K562 (cell line): Measurements from ENCODE around the gene BEST2. TPM values are rescaled to one million over a fixed set of nuclear protein-coding genes. Genes with fewer than 3 reads are reported as not detected.

Experiments
- ATAC-seq: fragments of 200-7000 bp; cut with Tn5 transposase; 3 replicates; pipeline ENCODE4 v1.9.1; 2020; ENCODE audit warnings: moderate library complexity
- BruUV-seq: library from RNA; stranded (reverse); fragments of 400-500 nt; replicated peaks from 2 replicates; lab custom pipeline; 2021; lab: Mats Ljungman, UMichigan
- CTCF ChIA-PET: fragments of 300-600 bp; formaldehyde crosslinking; extraction: SDS; loops from one replicate; lab custom pipeline; 2021; ENCODE audit warnings: low intra/inter-chr PET ratio; lab: Yijun Ruan, JAX
- POLR2A ChIA-PET: fragments of 300-600, 350-650 bp; sonication (Branson Sonifier 250); formaldehyde crosslinking; extraction: SDS; loops from one replicate; lab custom pipeline; 2021; ENCODE audit warnings: antibody characterized with exemption, inconsistent platforms; lab: Yijun Ruan, JAX
- DNase-seq, 4 experiments: peaks; one replicate each; pipeline versions ENCODE4 v3.0.0 to v3.0.0-alpha.2; 2011 to 2018; ENCODE audit warnings: low spot score in 3 of 4, mixed read lengths in 3 of 4; ENCODE audit errors: extremely low read depth in 1 of 4
- FAIRE-seq: peaks from 2 replicates; lab custom pipeline; 2011; peaks lifted over from hg19 to GRCh38; lab: Jason Lieb, UNC
- H2AFZ ChIP-seq: 2 replicates; pipeline ENCODE4 v1.6.0; 2011; ENCODE audit warnings: low read depth, low read length, control low read depth, inconsistent platforms
- H3K27ac ChIP-seq: fragments of 200-600 bp; 3 replicates; pipeline ENCODE4 v1.8.0; 2011; ENCODE audit warnings: low read depth, mild to moderate bottlenecking, control low read depth, inconsistent platforms, low read length, moderate library complexity, mixed read lengths; ENCODE audit errors: extremely low read depth
- H3K27me3 ChIP-seq, 2 experiments: fragments of 300-600 bp in 1 of 2; 2 replicates in 1 of 2; 3 replicates in 1 of 2; pipeline versions ENCODE4 v1.6.0 to v1.8.0; 2011; ENCODE audit warnings: inconsistent platforms in 2 of 2, low read length in 2 of 2, mild to moderate bottlenecking in 1 of 2, mixed read lengths in 1 of 2, moderate library complexity in 1 of 2; ENCODE audit not compliant: control insufficient read depth in 2 of 2, insufficient read depth in 2 of 2
- H3K36me3 ChIP-seq: fragments of 300-600 bp; 3 replicates; pipeline ENCODE4 v1.8.0; 2011; ENCODE audit warnings: mild to moderate bottlenecking, low read length, inconsistent platforms; ENCODE audit not compliant: control insufficient read depth, insufficient read depth
- H3K4me1 ChIP-seq, 2 experiments: fragments of 200-600 bp in 1 of 2; replicated peaks in 1 of 2; 2 replicates in 1 of 2; 3 replicates in 1 of 2; pipeline versions ENCODE4 v1.5.1 to v1.8.0; 2011; ENCODE audit warnings: inconsistent platforms in 2 of 2, low read length in 2 of 2, mild to moderate bottlenecking in 1 of 2, mixed read lengths in 1 of 2, moderate library complexity in 1 of 2; ENCODE audit not compliant: control insufficient read depth in 2 of 2, insufficient read depth in 2 of 2
- H3K4me2 ChIP-seq: 2 replicates; pipeline ENCODE4 v1.6.1; 2011; ENCODE audit warnings: low read length, control low read depth, inconsistent platforms, mixed read lengths; ENCODE audit not compliant: insufficient read depth
- H3K4me3 ChIP-seq: fragments of 200-600 bp; sonication (generic), shearing (Covaris generic); 2 replicates; pipeline ENCODE4 v1.5.1; 2016; ENCODE audit warnings: control low read depth, inconsistent platforms
- H3K79me2 ChIP-seq: fragments of 200-600 bp; 3 replicates; pipeline ENCODE4 v1.8.0; 2011; ENCODE audit warnings: low read length, inconsistent platforms; ENCODE audit not compliant: control insufficient read depth, insufficient read depth
- H3K9ac ChIP-seq, 2 experiments: 2 replicates each; pipeline versions ENCODE4 v1.6.0 to v1.6.1; 2011; ENCODE audit warnings: low read depth in 2 of 2, low read length in 2 of 2, control low read depth in 1 of 2, inconsistent platforms in 1 of 2, mild to moderate bottlenecking in 1 of 2, mixed read lengths in 1 of 2; ENCODE audit not compliant: insufficient read depth in 1 of 2
- H3K9me1 ChIP-seq: one replicate; pipeline ENCODE4 v1.6.0; 2011; ENCODE audit warnings: inconsistent platforms, mild to moderate bottlenecking, low read length, moderate library complexity; ENCODE audit not compliant: control insufficient read depth, insufficient read depth
- H3K9me3 ChIP-seq: replicated peaks from 2 replicates; pipeline ENCODE4 v1.5.1; 2011; ENCODE audit warnings: low read depth, low read length, inconsistent platforms; ENCODE audit not compliant: control insufficient read depth, insufficient read depth
- H4K20me1 ChIP-seq: replicated peaks from 2 replicates; pipeline ENCODE4 v1.6.1; 2011; ENCODE audit warnings: low read length, inconsistent platforms, mixed read lengths; ENCODE audit not compliant: control insufficient read depth, insufficient read depth
- BMI1 ChIP-seq: fragments of 150-350 bp; IDR thresholded peaks from 2 replicates; pipeline ENCODE4 v1.6.1; 2014; ENCODE audit warnings: low read length
- CHD2 ChIP-seq: IDR thresholded peaks from 2 replicates; pipeline ENCODE4 v1.6.1; 2011; ENCODE audit warnings: low read depth, low read length
- CHD4 ChIP-seq: fragments of 200-600 bp; sonication (generic); IDR thresholded peaks from 3 replicates; pipeline ENCODE4 v1.6.1; 2012; ENCODE audit warnings: low read depth, mild to moderate bottlenecking, mixed read lengths, low read length, inconsistent platforms; ENCODE audit not compliant: insufficient read depth, insufficient replicate concordance, poor library complexity, severe bottlenecking
- CTCF ChIP-seq, 3 experiments: IDR thresholded peaks in 2 of 3; conservative IDR thresholded peaks in 1 of 3; 2 replicates each; pipeline ENCODE4 v1.5.1; 2011 to 2012; ENCODE audit warnings: low read length in 3 of 3, mild to moderate bottlenecking in 3 of 3, control low read depth in 2 of 3, improper control_type of control experiment in 1 of 3, inconsistent platforms in 1 of 3, low read depth in 1 of 3, mixed read lengths in 1 of 3, moderate library complexity in 1 of 3; ENCODE audit not compliant: insufficient read depth in 2 of 3
- HDAC6 ChIP-seq: IDR thresholded peaks from 2 replicates; pipeline ENCODE4 v1.6.1; 2012; ENCODE audit warnings: low read depth, mild to moderate bottlenecking, control low read depth, inconsistent platforms, low read length, moderate library complexity
- KAT8 ChIP-seq: fragments of 450-650 bp; IDR thresholded peaks from 2 replicates; pipeline ENCODE4 v1.6.1; 2016; ENCODE audit warnings: low read depth, mild to moderate bottlenecking
- KDM5B ChIP-seq: fragments of 200-600 bp; sonication (generic); IDR thresholded peaks from 2 replicates; pipeline ENCODE4 v1.6.1; 2012; ENCODE audit warnings: low read depth, mild to moderate bottlenecking, moderate library complexity, low read length, control low read depth, inconsistent platforms; ENCODE audit not compliant: insufficient replicate concordance
- MTA1 ChIP-seq: fragments of 450-650 bp; IDR thresholded peaks from 2 replicates; pipeline ENCODE4 v1.6.1; 2017; ENCODE audit warnings: borderline replicate concordance
- PHF8 ChIP-seq: fragments of 200-600 bp; sonication (generic); IDR thresholded peaks from 2 replicates; pipeline ENCODE4 v1.6.1; 2012; ENCODE audit warnings: mixed run types, mild to moderate bottlenecking, inconsistent platforms, low read length, moderate library complexity, borderline replicate concordance
- POLR2A ChIP-seq: fragments of 450-650 bp; conservative IDR thresholded peaks from 2 replicates; pipeline ENCODE4 v1.6.1; 2016
- POLR2AphosphoS2 ChIP-seq: IDR thresholded peaks from 2 replicates; pipeline ENCODE4 v1.6.1; 2012; ENCODE audit warnings: low read length, improper control_type of control experiment
- PTTG1 ChIP-seq: fragments of 450-650 bp; IDR thresholded peaks from 2 replicates; pipeline ENCODE4 v1.6.1; 2016; ENCODE audit warnings: low read depth, mild to moderate bottlenecking, missing genetic modification characterization, missing compliant biosample characterization
- RBM39 ChIP-seq: fragments of 200-400 bp; formaldehyde crosslinking; optimal IDR thresholded peaks from 2 replicates; pipeline ENCODE3; 2018; ENCODE audit warnings: low read depth, low read length
- SREBF2 ChIP-seq: sonication (generic); formaldehyde crosslinking; IDR thresholded peaks from 2 replicates; pipeline ENCODE4 v1.4.0; 2020; ENCODE audit warnings: mild to moderate bottlenecking, missing genetic modification reagents
- TAF9B ChIP-seq: fragments of 450-650 bp; IDR thresholded peaks from 2 replicates; pipeline ENCODE4 v1.6.1; 2018; ENCODE audit warnings: mild to moderate bottlenecking; ENCODE audit not compliant: partially characterized antibody
- TOE1 ChIP-seq, 2 experiments: fragments of 450-650 bp in 1 of 2; sonication (generic) in 1 of 2; formaldehyde crosslinking in 1 of 2; IDR thresholded peaks; 2 replicates each; pipeline versions ENCODE4 v1.7.1 to v1.8.0; 2016 to 2022; ENCODE audit warnings: borderline replicate concordance in 2 of 2, mild to moderate bottlenecking in 2 of 2, antibody characterized with exemption in 1 of 2, inconsistent platforms in 1 of 2, low read depth in 1 of 2, missing genetic modification reagents in 1 of 2, moderate library complexity in 1 of 2
- ZNF780A ChIP-seq: fragments of 250-450 bp; sonication (Bioruptor Pico); IDR thresholded peaks from 2 replicates; pipeline ENCODE4 v1.5.0; 2021; ENCODE audit warnings: mild to moderate bottlenecking
- WGBS: fragments of 100-300 bp; shearing (Covaris generic); methylation state at CpG from one replicate; pipeline ENCODE4 v1.1.6; 2016; ENCODE audit warnings: low coverage, mixed read lengths; ENCODE audit not compliant: insufficient coverage; ENCODE audit errors: missing lambda C conversion rate; 5-methylcytosine and 5-hydroxymethylcytosine counted together
- in situ Hi-C: fragments of 300-500 bp; cut with MboI; formaldehyde crosslinking; loops from 4 replicates; pipeline ENCODE4 v1.15.0; 2018; ENCODE audit warnings: inconsistent platforms, mixed read lengths
- intact Hi-C: fragments of 100-400 bp; cut with micrococcal nuclease; formaldehyde crosslinking; loops from 2 replicates; pipeline ENCODE4 v1.14.2; 2022
- polyA plus RNA-seq, 8 experiments: library from polyadenylated mRNA; depleted of rRNA in 4 of 8; stranded (reverse) in 5 of 8; unstranded in 3 of 8; fragments of >200 nt; fragmentation: Nextera tagmentation in 2 of 8; fragmentation: Illumina TruSeq in 1 of 8; extraction: Ambion mirVana in 2 of 8; extraction: Trizol in 1 of 8; gene quantifications; 2 replicates each; pipeline versions ENCODE4 v1.2.1 to v1.2.3, GENCODE V29; 2011 to 2014; ENCODE audit warnings: inconsistent platforms in 1 of 8, missing spikeins in 1 of 8
- total RNA-seq, 7 experiments: library from RNA; depleted of rRNA in 6 of 7; stranded (reverse); fragments of >200 nt in 6 of 7; fragmentation: Illumina TruSeq in 2 of 7; extraction: Trizol in 2 of 7; gene quantifications; 2 replicates each; pipeline versions ENCODE4 v1.2.1 to v1.2.3, GENCODE V29; 2011 to 2021; ENCODE audit warnings: low replicate concordance in 1 of 7
- TF ChIP-seq, protein P1 (sequence below): fragments of 450-650 bp; IDR thresholded peaks from 2 replicates; pipeline ENCODE4 v1.6.1; 2018; ENCODE audit not compliant: partially characterized antibody

BEST2 gene
- total and polyA plus RNA-seq, 9 of the 15 experiments (the other 6 are each of a cell fraction or from before 2014, with no cell fraction given) = not detected

DNA sequence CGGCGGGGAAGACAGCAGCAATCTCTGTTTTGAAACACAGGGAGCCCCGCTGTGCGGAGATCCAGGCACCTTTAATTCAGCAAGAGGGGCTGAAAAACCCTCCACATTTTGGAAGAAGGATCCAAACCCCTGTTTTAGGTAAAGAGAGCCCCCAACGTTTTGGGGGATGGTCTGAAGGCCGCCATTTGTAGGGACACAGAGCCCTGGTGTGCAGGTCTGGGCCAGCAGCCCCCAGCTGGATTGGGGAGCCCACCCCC lies 27.2 kb downstream of the BEST2 start:
- ChIA-PET CTCF (no interaction called here), POLR2A (interaction anchor here (0.6 to 4.1 kb wide), 7 partner anchors 10 to 69 kb away, joined by 3 to 44 read pairs (median 4); partner anchors contain the start of genes GET3 and JUNB)
- Histone ChIP-seq H3K27me3 (no peaks in the 10 kb centered on the region), H4K20me1 (no peaks in the 10 kb centered on the region), H3K4me3 (peak overlapping the region; percentile 37), H2AFZ (peak overlapping the region; percentile 83), H3K36me3 (no peaks in the 10 kb centered on the region), H3K4me2 (peak overlapping the region; percentile 85), H3K9ac (peak overlapping the region; percentile 59 to 89), H3K27ac (peak overlapping the region; percentile 68), H3K9me1 (no peaks in the 10 kb centered on the region), H3K79me2 (peaks cover 6% of the 10 kb centered on the region; the same call in 1 of the 3 replicates), H3K9me3 (no peaks in the 10 kb centered on the region), H3K4me1 (peaks cover 35 to 70% of the 10 kb centered on the region in 2 experiments)
- no peak for FAIRE-seq
- ATAC-seq = no peak
- WGBS = 14% methylated on average over 6 of the region's 6 CpGs
- BruUV-seq = TSS peak; percentile 78
- in situ Hi-C loops (no loop called here), intact Hi-C loops (loop anchor here (5.0 kb wide), 1 partner anchor 63 kb away; no protein-coding TSS in a partner anchor)
- DNase-seq = no peak
- no peak for TF ChIP-seq CTCF (IDR thresholded peaks at IDR 0.05 in 2 of 3, conservative IDR thresholded peaks at IDR 0.05 in 1 of 3; ENCODE audit: insufficient read depth in 2 of 3, low read depth in 1 of 3, low read length in 3 of 3)
- TF ChIP-seq TAF9B = peak; percentile 48
- no peak for TF ChIP-seq CHD4
- TF ChIP-seq RBM39 = no peak
- 0 out of 2 replicates have a peak, but pooled peaks have one; percentile 7 for TF ChIP-seq MTA1
- 0 out of 2 replicates have a peak, but pooled peaks have one; percentile 5 for TF ChIP-seq CHD2
- TF ChIP-seq HDAC6 = no peak
- TF ChIP-seq KDM5B = no peak
- peak; percentile 27; the same call in 1 of the 2 replicates for TF ChIP-seq KAT8
- no peak for TF ChIP-seq BMI1
- TF ChIP-seq, protein P1, sequence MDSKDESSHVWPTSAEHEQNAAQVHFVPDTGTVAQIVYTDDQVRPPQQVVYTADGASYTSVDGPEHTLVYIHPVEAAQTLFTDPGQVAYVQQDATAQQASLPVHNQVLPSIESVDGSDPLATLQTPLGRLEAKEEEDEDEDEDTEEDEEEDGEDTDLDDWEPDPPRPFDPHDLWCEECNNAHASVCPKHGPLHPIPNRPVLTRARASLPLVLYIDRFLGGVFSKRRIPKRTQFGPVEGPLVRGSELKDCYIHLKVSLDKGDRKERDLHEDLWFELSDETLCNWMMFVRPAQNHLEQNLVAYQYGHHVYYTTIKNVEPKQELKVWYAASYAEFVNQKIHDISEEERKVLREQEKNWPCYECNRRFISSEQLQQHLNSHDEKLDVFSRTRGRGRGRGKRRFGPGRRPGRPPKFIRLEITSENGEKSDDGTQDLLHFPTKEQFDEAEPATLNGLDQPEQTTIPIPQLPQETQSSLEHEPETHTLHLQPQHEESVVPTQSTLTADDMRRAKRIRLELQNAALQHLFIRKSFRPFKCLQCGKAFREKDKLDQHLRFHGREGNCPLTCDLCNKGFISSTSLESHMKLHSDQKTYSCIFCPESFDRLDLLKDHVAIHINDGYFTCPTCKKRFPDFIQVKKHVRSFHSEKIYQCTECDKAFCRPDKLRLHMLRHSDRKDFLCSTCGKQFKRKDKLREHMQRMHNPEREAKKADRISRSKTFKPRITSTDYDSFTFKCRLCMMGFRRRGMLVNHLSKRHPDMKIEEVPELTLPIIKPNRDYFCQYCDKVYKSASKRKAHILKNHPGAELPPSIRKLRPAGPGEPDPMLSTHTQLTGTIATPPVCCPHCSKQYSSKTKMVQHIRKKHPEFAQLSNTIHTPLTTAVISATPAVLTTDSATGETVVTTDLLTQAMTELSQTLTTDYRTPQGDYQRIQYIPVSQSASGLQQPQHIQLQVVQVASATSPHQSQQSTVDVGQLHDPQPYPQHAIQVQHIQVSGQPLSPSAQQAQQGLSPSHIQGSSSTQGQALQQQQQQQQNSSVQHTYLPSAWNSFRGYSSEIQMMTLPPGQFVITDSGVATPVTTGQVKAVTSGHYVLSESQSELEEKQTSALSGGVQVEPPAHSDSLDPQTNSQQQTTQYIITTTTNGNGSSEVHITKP = peak; percentile 75
- no peak for TF ChIP-seq SREBF2 (CRISPR knock-in tag)
- TF ChIP-seq POLR2A = no peak
- TF ChIP-seq POLR2AphosphoS2 = no peak
- TF ChIP-seq ZNF780A = no peak
- peak; percentile 27; the same call in 1 of the 2 replicates for TF ChIP-seq PHF8
- peak; percentile 28; the same call in 1 of the 2 replicates for TF ChIP-seq TOE1 (IDR thresholded peaks at IDR 0.05; ENCODE audit: borderline replicate concordance)
- no peak for TF ChIP-seq TOE1 (CRISPR knock-in tag; IDR thresholded peaks at IDR 0.05; ENCODE audit: borderline replicate concordance, low read depth)
- TF ChIP-seq PTTG1 = no peak
